Measurements from ENCODE around the gene KCNMB4.

The KCNMB4 gene

DNA sequence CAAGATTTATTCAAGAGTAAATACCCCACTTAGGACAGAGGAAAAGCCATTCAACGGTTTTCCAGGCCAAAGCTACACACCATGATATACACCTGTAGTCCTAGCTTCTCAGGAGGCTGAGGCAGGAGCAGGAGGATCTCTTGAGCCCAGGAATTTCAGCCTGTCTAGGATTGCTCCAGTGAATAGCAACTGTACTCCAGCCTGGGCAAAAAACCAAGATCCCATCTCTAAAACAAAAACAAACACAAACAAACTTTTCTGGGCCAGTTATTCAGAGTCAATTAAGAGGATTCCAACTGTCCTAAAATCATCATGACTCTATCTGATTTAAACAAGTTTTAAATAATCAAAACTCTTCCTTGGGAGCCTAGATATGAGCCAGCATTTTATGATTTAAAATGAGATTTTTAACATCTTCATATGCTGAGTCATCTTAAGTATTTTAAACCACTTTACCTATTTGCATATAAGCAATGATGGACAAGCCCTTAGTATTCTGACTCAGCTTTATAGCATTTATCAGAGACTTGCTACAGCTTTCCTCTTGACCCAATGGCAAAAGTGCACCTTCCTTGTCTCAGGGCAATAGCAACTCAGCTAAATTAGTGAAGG is 77.1 kb downstream of the KCNMB4 start:
- no peak for DNase-seq (ENCODE audit: low read depth)

DNA sequence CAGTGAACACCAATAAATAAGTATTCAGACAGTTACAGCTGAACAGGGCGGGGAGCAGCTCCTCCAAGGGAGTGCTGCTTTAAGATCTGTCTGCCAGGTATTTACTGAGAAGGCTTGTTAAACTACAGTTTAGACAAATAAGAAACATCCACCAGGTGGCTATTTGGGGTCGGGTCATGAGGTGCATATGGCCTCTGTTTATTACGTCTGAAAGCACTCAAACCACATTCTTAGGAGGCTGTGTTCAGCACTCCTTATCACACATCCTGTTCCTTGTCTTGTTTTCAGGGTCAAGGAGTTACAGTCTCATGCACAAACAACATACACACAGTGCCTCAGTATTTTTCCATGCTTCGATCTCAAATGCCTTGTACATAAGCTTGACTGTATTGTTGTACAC is 78.8 kb downstream of the KCNMB4 start:
- DNase-seq (ENCODE audit: low read depth) = no peak

DNA sequence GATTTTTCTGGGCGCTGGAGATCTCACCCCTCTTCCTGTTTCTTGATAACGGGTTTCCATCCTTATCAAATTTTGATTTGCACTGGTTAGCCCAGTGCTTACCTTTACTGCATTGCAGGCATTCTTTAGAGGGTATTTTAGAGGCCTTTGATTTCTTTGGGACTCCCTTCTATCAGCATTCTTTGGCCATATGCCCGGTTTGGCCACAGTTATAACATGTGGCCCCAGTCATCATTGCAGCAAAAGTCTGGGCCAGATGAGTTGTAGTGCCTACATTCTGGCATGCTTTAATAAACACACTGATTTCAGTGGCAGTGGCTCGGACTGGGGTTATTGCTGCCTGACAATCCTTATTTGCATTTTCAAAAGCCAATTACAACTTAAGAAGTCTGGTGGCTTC is 82.3 kb downstream of the KCNMB4 start:
- no peak for DNase-seq (ENCODE audit: low read depth)

DNA sequence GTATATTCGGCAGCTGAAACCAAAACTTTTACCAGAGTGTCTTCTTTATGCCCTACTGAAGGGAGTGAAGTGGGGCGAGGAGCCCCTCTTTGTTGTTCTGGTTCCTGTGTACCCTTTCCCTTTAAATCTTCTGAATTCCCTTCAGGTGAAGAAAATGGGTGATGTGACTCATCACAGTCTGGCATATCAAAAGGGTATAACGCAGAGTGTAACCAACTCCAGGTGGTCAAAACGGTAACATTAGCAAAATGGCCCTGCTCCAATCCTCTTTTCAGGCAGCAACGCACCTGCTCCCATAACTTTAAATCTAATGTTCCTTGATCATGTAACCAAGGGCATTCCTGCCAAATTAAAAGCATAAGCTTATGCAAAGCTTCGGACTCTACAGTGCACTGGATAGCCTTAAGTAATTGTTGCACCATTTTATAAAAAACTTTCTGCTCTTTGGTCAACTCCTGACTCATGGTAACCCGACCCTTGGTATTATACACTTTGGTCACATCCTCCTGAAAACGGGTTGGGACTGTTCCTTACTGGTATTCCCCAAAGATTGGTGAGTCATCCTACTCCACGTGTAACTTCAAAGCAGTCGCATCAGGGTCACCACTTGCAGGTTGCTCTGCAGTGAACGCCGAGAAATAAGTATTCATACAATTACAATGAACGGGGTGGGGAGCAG is 83.1 kb downstream of the KCNMB4 start:
- DNase-seq (ENCODE audit: low read depth) = no peak

DNA sequence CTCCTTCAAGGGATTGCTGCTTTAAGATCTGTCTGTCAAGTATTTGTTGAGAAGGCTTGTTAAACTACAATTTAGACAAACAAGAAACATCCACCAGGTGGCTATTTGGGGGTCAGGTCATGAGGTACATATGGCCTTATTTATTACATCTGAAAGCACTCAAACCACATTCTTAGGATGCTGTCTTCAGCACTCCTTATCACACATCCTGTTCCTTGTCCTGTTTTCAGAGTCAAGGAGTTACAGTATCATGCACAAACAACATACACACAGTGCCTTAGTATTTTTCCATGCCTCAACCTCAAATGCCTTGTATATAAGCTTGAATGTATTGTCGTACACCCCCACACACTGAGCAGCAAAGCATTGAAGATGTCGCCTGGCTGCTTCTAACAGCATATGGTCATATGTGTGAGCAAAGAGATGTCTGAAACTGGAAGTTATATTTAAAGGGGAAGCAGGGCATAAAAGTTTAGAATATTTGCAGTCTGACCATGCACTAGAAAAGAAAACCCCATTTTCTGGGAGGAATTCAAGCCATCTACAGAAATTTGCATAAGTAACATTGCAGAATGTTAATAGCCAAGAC is 83.8 kb downstream of the KCNMB4 start:
- no peak for DNase-seq (ENCODE audit: low read depth)

DNA sequence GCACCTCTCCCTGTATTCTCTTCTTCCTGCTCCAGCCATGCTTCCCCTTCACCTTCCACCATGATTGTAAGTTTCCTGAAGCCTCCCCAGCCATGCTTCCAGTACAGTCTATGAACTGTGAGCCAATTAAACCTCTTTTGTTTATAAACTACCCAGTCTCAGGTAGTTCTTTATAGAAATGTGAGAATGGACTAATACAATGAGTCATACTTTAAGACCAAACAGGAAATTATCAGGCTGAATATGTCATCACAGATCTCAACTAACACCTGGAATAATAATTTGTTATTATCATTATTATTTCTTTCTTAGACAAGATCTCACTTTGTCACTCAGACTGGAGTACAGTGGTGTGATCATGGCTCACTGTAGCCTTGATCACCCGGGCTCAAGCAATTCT is 85.4 kb downstream of the KCNMB4 start:
- DNase-seq (ENCODE audit: low read depth) = no peak

DNA sequence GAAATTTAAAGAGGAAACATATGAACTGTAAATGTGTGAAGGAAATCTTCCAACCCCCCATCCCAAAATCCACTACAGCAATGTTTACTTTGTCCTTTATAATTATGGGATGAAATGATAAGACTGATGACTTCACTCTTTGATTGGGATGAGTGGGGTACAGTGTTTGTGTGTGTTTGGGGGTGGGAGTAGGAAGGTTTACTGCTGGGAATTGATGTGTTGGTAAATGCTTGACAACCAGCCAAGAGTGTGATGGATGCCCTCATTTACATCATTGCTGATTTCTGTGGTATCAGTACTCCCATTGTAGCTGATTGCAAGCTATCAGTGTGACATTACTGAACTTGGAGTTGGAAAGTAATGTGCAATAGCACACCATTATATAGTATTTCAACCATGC is 90.9 kb downstream of the KCNMB4 start:
- DNase-seq (ENCODE audit: low read depth) = no peak

DNA sequence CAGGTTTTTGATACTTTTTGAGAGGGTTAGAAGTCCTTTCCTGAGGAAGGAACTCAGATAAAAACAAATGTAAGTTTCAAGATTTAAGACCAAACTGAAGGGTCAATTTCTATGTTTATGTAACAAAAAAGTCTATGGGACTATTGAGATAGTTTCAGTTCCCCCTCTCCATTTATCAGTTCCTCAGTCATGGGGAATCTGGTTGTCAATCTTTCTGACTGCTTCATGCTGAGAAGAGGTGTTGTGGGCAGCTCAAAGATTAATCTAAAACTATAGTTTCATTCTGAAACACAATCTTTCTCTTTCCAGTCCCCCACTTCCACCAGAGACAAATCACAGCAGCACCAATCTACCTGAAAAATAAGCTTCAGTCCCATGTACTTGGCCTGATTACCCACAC is 93.7 kb downstream of the KCNMB4 start:
- no peak for DNase-seq (ENCODE audit: low read depth)

DNA sequence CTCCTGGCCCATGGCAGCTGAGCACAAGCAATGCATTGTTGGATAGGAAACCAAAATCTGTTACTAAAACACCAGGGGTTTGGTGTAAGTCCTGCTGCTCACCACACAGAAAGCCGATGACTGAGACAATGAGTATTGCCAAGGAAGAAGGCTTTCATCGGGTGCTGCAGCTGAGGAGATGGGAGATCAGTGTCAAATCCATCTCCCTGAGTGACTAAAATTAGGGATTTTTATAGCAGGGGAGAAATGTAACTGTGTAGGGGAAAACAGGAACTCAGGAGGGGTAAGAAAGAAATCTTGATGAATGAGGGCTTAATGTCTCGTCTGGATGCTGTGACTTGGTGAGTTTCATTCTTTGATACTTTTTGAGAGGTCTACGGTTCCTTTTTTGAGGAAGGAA is 97.9 kb downstream of the KCNMB4 start:
- DNase-seq (ENCODE audit: low read depth) = no peak

DNA sequence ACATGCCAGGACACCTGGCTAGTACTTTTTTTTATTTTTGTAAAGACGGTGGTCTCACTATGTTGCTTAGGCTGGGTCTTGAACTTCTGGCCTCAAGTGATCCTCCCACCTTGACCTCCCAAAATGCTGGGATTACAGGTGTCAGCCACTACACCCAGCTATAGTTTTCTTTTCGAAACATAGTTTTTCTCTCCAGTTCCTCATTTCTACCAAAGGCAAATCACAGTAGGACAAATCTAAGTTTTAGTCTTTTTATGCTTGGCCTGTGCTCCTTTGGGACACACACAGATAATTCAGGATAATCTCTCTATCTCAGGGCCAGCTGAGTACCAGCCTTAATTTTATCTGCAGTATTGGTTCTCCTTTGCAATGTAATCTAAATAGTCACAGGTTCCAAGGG is 100.7 kb downstream of the KCNMB4 start:
- DNase-seq (ENCODE audit: low read depth) = no peak

DNA sequence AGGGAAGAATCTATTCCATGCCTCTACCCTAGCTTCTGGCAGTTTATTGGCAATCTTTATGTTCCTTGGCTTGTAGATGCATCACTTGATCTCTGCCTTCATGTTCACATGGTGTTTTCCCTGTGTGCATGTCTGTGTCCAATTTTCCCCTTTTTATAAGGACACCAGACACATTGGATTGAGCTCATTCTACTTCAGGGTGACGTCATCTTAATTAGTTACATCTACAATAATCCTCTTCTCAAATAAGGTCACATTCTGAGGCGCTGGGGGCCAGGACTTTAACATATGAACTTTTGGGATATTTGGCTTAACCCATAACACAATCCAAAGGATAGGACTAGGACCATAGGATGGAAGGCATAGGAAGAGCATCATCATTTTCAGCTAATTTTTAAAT is 101.4 kb downstream of the KCNMB4 start:
- DNase-seq (ENCODE audit: low read depth) = no peak

DNA sequence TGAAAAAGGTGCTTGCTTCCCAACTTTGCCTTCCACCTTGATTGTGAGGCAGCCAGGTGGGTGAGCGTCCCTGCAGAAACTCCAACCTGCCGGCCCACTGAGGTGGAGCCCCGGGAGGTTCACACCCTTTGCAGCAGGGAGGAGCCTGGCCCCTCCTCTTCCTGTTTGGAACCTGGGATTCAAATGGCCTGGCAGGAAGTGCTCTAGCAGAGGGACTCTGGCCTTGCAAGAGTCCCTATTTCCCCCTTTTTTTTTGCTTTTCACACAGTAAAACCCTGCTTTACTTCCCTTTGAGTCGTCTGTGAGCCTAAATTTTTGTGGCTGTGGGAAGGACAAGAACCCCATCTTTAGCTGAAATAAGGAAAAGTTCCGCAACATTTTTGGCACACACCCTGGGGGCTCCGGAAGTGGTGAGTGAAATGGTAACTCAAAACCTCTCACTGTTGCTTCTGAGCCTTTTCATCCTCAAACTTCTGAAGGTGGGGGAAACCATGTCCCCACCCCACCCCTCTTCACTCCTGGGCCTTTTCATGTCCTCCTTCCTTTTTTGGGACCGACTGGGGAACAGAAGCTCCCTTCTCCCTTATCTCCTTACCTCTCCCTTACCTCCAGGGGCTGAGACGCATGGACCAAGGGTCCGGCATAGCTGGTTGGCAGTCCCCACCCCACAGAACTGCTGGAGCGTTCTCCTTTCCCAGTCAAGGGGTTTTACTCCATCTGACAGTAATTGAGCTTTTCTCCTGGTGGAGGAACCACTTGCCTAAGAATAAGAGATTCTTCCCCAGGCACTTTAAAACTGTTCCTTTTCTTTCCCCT is 102.0 kb downstream of the KCNMB4 start:
- DNase-seq (ENCODE audit: low read depth) = no peak

DNA sequence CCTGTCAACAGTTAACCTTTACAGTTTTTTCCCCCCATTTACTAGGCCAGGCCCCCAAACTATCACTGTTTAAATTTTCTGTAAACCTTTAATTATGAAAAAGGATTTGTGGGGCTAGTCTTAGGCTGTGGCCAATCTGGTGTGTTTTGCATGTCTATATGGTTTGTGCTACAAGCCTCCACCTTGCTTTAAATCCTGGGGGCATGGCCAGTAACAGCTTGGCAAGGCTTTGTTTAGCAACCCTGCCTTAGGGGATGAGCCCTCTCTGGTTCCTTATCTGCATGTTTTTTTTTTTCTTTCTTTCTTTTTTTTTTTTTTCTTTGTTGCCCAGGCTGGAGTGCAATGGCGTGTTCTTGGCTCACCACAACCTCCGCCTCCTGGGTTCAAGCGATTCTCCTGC is 102.7 kb downstream of the KCNMB4 start:
- no peak for DNase-seq (ENCODE audit: low read depth)

DNA sequence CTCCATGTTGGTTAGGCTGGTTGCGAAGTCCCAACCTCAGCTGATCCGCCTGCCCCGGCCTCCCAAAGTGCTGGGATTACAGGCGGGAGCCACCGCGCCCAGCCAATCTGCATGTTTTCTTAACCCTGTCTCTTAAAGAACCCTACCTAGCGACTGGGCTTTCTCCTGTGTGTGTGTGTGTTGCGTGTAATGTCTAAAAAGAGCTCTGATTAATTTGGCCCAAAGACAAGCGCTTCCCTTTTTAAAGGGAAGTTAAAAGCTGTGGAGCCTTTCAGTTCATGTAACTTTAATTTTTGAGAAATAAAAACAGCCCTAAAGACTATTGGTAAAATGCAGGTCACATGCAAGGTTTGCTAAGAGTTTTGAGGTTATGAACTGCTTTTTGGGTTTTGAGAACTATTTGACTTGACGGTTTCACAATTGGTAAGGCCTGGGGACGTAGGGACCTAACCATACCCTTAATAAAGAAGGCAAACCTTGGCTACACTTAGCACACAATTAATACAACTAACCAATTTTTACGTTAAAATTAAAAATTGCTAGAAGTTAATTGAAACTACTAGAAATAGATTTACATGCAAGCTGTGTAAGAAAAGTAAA is 103.2 kb downstream of the KCNMB4 start:
- DNase-seq (ENCODE audit: low read depth) = no peak

DNA sequence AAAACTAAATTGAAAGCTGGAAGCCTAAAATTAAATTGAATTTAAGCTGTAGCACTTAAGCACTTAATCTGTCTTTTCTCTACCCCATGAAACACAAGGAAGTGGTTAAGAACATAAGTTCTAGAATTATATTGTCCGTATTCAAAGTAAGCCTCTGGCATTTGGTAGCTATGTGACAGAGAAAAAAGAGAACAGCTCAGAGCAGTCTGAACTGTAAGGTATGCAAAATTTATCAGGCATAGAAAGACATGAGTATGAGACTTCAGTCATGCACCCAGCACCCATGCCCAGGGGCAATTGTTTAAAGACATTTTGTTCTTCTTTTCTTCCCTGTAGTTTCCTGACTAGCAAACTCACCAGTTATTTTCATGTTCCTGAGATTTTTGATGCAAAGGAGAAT is 116.7 kb downstream of the KCNMB4 start:
- no peak for DNase-seq (ENCODE audit: low read depth)

All from T-helper 22 cell (primary cell).